GM18498 (cell line): ENCODE measurements around the gene PCDHGC5.

Experiments used
- ATAC-seq: cut with Tn5 transposase; IDR thresholded peaks from one replicate; pipeline ENCODE4 v1.9.1; 2021; ENCODE audit warnings: mild to moderate bottlenecking, moderate library complexity; ENCODE audit not compliant: unreplicated experiment

The PCDHGC5 gene

GRCh38 chr5:141511771-141512325, 23.0 kb downstream of the PCDHGC5 start:
- ATAC-seq, result no peak

DNA sequence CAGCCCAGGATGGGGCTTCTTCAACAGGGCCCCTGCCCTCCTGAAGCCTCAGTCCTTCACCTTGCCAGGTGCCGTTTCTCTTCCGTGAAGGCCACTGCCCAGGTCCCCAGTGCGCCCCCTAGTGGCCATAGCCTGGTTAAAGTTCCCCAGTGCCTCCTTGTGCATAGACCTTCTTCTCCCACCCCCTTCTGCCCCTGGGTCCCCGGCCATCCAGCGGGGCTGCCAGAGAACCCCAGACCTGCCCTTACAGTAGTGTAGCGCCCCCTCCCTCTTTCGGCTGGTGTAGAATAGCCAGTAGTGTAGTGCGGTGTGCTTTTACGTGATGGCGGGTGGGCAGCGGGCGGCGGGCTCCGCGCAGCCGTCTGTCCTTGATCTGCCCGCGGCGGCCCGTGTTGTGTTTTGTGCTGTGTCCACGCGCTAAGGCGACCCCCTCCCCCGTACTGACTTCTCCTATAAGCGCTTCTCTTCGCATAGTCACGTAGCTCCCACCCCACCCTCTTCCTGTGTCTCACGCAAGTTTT, 23.6 kb downstream of the PCDHGC5 start:
- ATAC-seq, result peak; percentile 17

- no peak for ATAC-seq
These were observed 24.2 kb downstream of the PCDHGC5 start for GRCh38 chr5:141512911-141513626.

- ATAC-seq, result peak; percentile 43
These were observed 24.9 kb downstream of the PCDHGC5 start for GRCh38 chr5:141513627-141514329.

DNA sequence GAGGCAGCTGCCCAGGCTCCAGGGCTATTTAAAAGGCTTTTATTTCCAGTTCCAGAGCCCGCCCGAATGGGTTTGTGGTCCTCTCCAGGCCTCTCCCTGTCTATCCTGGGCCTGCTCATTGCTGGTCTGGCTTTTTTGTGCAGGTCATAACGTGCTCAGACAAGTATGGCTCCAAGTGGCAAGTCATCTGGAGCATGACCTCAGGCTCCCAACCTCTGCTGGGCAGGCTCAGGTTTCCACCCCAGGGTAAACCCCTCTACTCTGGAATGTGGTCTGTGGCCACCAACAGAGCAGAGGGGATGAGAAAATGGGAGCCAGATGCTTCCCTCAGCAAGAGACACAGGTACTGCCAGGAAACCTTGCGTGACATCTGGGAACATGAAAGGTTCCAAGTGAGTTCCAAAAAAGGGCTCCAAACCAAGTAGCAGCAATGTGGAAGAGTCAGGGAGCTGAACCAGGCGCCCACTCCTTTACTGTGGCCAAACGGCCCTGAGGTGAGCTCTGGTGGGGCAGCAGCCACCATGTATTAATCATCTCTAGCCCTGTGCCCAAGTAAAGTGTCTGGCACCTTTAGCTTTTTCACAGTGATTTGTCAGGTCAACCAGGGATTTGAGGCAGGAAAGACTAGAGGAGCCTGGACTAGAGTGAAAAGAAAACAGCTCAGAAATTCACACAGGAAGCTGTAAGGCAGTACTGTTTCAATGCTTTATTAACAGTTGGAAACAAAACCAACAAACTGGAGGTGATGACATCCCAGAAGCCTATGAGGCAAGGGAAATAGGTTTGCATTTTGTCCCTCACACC, 25.7 kb downstream of the PCDHGC5 start:
- ATAC-seq, result peak; percentile 21

GRCh38 chr5:141515141-141515540, 26.3 kb downstream of the PCDHGC5 start:
- no peak for ATAC-seq

GRCh38 chr5:141515946-141516671, 27.2 kb downstream of the PCDHGC5 start:
- no peak for ATAC-seq

GRCh38 chr5:141516672-141517025, 27.8 kb downstream of the PCDHGC5 start:
- ATAC-seq, result no peak

GRCh38 chr5:141517312-141517711, 28.4 kb downstream of the PCDHGC5 start:
- no peak for ATAC-seq

DNA sequence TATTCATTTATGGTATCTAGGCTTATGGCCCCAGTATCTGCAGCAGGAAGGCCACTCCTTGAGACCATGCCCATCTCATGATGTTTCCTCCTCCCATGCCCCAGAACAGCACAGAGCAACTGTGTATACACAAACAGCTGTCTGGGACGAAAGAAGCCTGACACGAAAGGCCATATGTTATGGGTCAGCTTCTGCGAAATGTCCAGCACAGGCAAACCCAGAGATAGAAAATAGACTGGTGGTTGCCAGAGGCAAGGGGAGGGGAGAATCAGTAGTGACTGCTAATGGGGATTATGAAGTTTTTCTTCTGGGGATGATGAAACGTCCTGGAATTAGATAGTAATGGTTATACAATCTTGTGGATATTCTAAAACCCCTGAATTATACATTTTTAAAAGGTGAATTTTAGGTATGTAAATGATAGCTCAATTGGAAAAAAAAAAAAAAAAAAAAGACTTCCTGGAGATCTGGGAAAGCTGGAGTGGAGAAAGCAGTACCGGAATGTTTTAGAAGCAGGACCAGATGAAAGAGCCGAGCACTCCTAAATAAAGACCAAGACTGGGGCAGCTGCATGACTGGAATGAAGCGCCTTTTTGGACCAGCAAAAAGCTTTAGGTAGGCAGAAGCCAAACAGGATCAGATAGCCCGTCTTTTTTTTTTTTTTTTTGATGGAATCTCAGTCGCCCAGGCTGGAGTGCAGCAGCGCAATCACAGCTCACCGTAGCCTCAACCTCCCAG, 29.2 kb downstream of the PCDHGC5 start:
- no peak for ATAC-seq

GRCh38 chr5:141518618-141519015, 29.7 kb downstream of the PCDHGC5 start:
- ATAC-seq, result no peak

GRCh38 chr5:141519605-141520565, 31.0 kb downstream of the PCDHGC5 start:
- no peak for ATAC-seq

DNA sequence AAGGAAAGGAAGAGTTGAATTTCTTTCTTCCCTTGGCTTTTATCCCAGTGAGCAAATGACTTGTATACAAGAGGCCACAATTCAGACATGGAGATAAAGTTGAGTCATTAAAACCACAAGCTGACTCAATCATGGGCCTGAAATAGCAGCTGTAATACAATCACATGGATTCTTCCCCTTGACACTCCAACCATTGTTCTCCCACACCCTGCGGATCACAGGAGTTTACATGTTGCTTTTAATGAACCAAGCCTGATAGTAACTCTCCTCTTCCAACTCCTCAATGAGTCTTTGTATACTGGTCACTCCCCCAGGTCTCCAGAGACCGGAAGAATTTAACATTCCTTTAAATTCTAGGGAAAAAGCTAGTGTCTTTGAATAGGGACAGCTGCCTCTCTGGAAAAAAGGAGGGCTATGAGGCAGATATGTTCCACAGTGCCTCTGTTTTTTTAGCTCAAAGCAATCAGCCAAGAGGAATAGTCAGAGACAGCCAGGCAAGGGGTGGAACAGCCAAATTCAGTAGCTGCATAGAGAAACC, 32.4 kb downstream of the PCDHGC5 start:
- no peak for ATAC-seq

DNA sequence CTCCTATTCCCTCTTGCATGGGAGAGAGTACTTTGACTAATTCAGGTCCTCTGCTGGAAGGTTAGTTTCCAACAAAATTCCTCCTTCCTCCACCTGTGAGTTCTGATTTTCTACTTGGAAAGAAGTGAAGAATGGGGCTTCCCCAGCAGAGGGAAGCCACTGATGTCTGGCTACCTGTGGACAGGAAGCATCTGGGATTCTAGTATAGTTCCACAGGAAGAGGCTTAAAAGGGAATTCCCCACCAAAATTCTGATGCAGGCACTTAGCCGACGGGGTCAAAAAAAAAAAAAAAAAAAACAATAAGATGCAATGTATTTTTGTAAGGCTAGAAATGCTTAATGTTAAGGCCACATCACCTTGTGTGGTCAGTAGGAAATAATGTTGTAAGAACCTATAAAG, 33.4 kb downstream of the PCDHGC5 start:
- ATAC-seq, result no peak

DNA sequence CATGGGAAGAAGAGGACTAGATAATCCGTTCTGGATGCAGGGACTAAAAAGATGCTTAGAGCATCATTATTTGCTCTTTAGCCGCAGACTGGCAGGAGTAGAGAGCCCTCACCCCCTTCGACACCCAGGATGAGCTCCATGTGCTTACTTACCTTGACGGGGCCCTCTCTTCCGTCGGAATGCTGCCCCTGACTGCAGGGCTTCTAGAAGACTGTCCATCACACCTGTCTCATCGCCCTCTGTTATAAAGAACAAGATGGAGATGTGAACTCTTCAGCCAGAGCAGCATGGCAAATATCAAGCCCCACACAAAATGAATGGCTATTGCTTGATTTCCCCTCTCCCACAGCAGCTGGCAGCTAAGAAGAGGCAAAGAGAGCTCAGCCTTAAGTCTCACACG, 35.1 kb downstream of the PCDHGC5 start:
- no peak for ATAC-seq

- peak; percentile 73 for ATAC-seq
These were observed 36.0 kb downstream of the PCDHGC5 start for GRCh38 chr5:141524604-141525597.

GRCh38 chr5:141525653-141526052, 36.8 kb downstream of the PCDHGC5 start:
- ATAC-seq, result no peak
